ENCODE data around the gene UBE2D1. TPM values are rescaled to one million over a fixed set of nuclear protein-coding genes. Genes with fewer than 3 reads are reported as not detected.

The UBE2D1 gene
- total and polyA plus RNA-seq, 2 donors (not counting 3 experiments of a cell fraction or from before 2014, with no cell fraction given), result 13.5 to 14.5 TPM

DNA sequence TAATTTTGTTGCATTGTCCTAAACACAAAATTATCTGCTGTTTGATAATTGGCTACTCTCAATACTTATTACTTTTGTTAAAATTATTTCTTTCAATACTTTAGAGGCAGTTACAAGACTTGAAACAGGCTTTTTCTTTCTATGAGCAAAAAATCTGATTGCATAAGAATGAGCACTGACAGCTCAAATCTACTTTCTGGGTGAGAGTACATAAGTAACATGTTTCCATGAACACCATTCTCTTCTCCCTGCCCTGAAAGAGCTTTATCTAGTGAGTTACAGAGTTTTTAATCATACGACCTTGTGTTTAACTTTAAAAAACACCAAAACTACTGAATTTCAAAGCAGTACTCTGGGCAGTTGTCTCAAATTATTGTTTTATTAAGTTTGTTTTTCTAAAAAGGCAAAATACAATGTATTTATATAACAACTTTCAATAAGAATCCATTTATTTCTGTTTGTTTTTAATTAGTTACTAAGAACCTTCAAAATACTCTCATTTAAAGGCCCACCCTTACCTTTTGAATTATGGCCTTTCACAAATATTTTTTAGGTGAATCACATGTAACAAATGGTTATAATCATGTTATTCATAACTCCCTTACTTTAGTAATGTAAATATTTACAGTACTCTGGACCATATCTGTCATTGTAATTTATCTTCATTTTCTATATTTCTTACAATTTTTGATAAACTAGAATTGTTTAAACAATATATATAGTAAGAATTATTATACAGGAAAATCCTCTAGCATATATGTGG, 27.4 kb downstream of the UBE2D1 start:
- dilution Hi-C loops (cut with MboI; ENCODE audit: extremely low pct_ligation_motif_present, low sequenced_read_pairs), result no loop called here
- no peak for FAIRE-seq
- CTCF ChIA-PET, result no interaction called here
- no peak overlapping the region for H3K4me3 ChIP-seq (replicated peaks in 1 of 3; ENCODE audit: insufficient read depth in 1 of 3, low read depth in 1 of 3, low read length in 3 of 3)
- no peak overlapping the region for H3K27ac ChIP-seq (ENCODE audit: insufficient read depth, low read depth, low read length)
- DNase-seq (ENCODE audit: low read depth, low spot score), result peak; percentile 7
- intact Hi-C loops (cut with micrococcal nuclease), result no loop called here
- H3K9me3 ChIP-seq (replicated peaks; ENCODE audit: control insufficient read depth, insufficient read depth, low read length), result no peaks in the 10 kb centered on the region
- no peak overlapping the region for H2AFZ ChIP-seq (ENCODE audit: low read depth, low read length)
- TF ChIP-seq GATA2 (IDR thresholded peaks at IDR 0.05; ENCODE audit: insufficient read depth, insufficient read length, low read depth, low read length) (no peak), JUN (IDR thresholded peaks at IDR 0.05; ENCODE audit: borderline replicate concordance, insufficient read depth, insufficient read length, low read depth) (no peak), POLR2AphosphoS5 (IDR thresholded peaks at IDR 0.05; ENCODE audit: insufficient read depth, low read depth, low read length) (no peak), POLR2A (IDR thresholded peaks at IDR 0.05; ENCODE audit: low read depth, low read length) (no peak), FOS (IDR thresholded peaks at IDR 0.05; ENCODE audit: borderline replicate concordance, insufficient read depth, low read length) (no peak), MYC (IDR thresholded peaks at IDR 0.05; ENCODE audit: low read depth, low read length) (no peak)
- TF ChIP-seq, protein P1, sequence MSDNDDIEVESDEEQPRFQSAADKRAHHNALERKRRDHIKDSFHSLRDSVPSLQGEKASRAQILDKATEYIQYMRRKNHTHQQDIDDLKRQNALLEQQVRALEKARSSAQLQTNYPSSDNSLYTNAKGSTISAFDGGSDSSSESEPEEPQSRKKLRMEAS (IDR thresholded peaks at IDR 0.05; ENCODE audit: insufficient read depth, insufficient read length), result no peak
- TF ChIP-seq, protein P2, sequence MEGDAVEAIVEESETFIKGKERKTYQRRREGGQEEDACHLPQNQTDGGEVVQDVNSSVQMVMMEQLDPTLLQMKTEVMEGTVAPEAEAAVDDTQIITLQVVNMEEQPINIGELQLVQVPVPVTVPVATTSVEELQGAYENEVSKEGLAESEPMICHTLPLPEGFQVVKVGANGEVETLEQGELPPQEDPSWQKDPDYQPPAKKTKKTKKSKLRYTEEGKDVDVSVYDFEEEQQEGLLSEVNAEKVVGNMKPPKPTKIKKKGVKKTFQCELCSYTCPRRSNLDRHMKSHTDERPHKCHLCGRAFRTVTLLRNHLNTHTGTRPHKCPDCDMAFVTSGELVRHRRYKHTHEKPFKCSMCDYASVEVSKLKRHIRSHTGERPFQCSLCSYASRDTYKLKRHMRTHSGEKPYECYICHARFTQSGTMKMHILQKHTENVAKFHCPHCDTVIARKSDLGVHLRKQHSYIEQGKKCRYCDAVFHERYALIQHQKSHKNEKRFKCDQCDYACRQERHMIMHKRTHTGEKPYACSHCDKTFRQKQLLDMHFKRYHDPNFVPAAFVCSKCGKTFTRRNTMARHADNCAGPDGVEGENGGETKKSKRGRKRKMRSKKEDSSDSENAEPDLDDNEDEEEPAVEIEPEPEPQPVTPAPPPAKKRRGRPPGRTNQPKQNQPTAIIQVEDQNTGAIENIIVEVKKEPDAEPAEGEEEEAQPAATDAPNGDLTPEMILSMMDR (IDR thresholded peaks at IDR 0.05; ENCODE audit: extremely low read depth in 1 of 2, insufficient read depth in 1 of 2, low read depth in 1 of 2, low read length in 2 of 2), result no peak
- H3K79me2 ChIP-seq (ENCODE audit: control insufficient read depth, insufficient read depth, low read length), result peaks cover 3% of the 10 kb centered on the region
- H3K27me3 ChIP-seq (ENCODE audit: control insufficient read depth in 2 of 2, insufficient read depth in 2 of 2, low read length in 2 of 2), result no peaks in the 10 kb centered on the region
- no peak overlapping the region for H3K9ac ChIP-seq (replicated peaks; ENCODE audit: extremely low read depth, insufficient read depth, low read length)
- H3K4me1 ChIP-seq (ENCODE audit: control insufficient read depth, extremely low read depth, insufficient read depth, low read length), result peaks cover 11% of the 10 kb centered on the region
- H3K9me1 ChIP-seq (replicated peaks; ENCODE audit: control insufficient read depth, extremely low read depth, insufficient read depth, low read length), result no peaks in the 10 kb centered on the region
- H3K36me3 ChIP-seq (ENCODE audit: control insufficient read depth in 2 of 2, extremely low read depth in 1 of 2, insufficient read depth in 2 of 2, low read length in 2 of 2), result no peaks in the 10 kb centered on the region
- H3K4me2 ChIP-seq (ENCODE audit: insufficient read depth, low read length), result no peak overlapping the region
- no TSS peak for BruUV-seq (replicated peaks)
- POLR2A ChIA-PET, result no interaction called here
- H4K20me1 ChIP-seq (replicated peaks; ENCODE audit: control insufficient read depth, extremely low read depth, insufficient read depth, low read length), result no peaks in the 10 kb centered on the region
